Measurements from ENCODE around the gene IRF4.

The IRF4 gene

DNA sequence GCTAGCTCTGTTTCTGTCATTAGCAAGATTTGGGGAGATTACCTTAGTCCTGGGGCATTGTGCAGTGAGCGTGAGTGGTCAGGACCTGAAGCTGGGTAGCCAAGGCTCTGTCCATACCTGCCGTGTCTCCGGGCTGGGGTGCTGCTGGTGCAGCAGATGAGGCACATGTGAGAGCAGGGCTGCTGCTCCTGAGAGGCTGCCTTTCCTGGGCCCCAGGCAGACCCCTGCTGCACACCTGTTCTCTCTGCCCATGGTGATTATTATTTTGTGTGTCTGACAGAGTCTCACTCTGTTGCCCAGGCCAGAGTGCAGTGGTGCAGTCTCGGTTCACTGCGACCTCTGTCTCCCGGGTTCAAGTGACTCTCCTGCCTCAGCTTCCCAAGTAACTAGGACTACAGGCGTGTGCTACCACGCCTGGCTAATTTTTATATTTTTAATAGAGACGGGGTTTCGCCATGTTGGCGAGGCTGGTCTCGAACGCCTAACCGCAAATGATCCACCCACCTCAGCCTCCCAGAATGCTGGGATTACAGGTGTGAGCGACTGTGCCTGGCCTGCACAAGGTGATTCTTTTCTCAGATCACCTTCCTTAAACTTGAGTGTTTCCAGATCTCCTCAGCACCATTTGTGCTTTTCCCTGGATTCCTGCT, 36.8 kb upstream of the IRF4 start:
- Histone ChIP-seq H3K27ac (ENCODE audit: low read length) (no peak overlapping the region), H3K27me3 (ENCODE audit: control insufficient read depth, insufficient read depth, low read length) (no peaks in the 10 kb centered on the region), H3K4me3 (ENCODE audit: low read length) (no peak overlapping the region), H3K36me3 (ENCODE audit: control insufficient read depth, insufficient read depth, low read length) (no peaks in the 10 kb centered on the region), H3K9me3 (ENCODE audit: control insufficient read depth, insufficient read depth, low read length) (no peaks in the 10 kb centered on the region), H3K4me1 (ENCODE audit: control insufficient read depth, insufficient read depth, low read length) (peaks cover 2% of the 10 kb centered on the region; the same call in 1 of the 2 replicates)
- no peak for DNase-seq (ENCODE audit: low read depth, low spot score)
- no CpG with 5 or more reads among the region's 15 CpGs for WGBS (ENCODE audit: insufficient coverage, insufficient read length)

DNA sequence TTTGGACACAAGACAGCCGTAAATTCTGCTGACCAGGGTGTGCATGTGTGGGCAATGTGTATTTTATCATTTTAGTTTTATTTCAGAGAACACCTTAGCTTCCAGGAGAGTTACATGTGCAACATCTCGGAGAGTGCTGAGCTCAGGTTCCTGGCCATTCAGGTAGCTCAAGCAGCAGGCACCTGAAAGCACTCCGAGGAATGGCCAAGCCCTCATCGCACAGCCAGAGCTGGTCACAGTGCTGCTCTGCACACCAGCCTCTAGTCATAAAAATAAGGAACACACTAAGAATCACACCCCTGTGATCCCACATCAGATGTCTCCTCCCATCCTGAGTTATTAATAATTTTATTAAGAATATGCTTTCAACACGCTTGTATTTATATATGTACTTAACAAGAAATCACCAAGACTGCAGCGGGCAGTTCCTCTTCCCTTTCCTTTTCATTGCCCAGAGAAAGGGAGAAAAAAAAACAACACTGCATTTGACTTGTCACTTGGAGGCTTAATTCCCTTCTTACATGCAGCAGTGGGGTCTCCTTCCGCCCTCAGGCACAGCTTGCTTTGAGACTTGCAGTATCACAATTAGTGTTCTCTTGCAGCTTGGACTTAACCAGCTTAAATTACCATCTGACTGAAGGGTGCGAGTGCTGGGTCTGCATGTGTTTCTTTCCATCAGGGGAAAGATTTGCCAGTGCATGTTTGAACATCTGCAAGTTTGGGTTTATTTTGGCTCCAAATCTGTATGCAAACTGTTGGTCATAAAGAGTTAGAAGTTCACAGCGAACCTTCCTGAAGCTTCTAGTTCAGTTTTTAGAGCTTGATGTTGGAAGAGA, 36.0 kb upstream of the IRF4 start:
- Histone ChIP-seq H3K4me1 (ENCODE audit: control insufficient read depth, insufficient read depth, low read length) (peaks cover 2% of the 10 kb centered on the region; the same call in 1 of the 2 replicates), H3K36me3 (ENCODE audit: control insufficient read depth, insufficient read depth, low read length) (no peaks in the 10 kb centered on the region), H3K27ac (ENCODE audit: low read length) (no peak overlapping the region), H3K9me3 (ENCODE audit: control insufficient read depth, insufficient read depth, low read length) (no peaks in the 10 kb centered on the region), H3K4me3 (ENCODE audit: low read length) (no peak overlapping the region), H3K27me3 (ENCODE audit: control insufficient read depth, insufficient read depth, low read length) (no peaks in the 10 kb centered on the region)
- no peak for DNase-seq (ENCODE audit: low read depth, low spot score)
- WGBS (ENCODE audit: insufficient coverage, insufficient read length) = no CpG with 5 or more reads among the region's 9 CpGs

DNA sequence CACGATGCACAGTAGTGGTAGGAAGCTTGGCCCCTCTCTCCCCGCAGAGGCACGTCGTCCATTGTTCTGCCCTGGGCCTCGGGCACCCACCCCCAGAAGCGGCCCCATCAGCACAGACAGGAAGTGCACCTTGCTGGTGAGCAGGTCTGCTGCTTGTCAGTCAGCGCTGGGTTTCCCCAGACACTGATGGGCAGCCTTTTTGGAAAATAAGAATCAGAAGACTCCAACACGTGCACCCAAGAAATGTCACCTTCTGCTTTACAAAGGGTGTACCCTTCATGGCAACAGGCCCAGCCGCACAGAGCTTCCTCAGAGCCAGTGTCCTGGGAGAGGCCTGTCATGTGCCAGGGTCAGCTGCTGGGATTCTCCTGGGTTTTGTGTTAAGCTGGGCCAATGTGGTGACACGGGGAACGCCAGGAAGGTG, 34.7 kb upstream of the IRF4 start:
- no peak for DNase-seq (ENCODE audit: low read depth, low spot score)
- H3K4me3 ChIP-seq (ENCODE audit: low read length) = no peak overlapping the region
- H3K27me3 ChIP-seq (ENCODE audit: control insufficient read depth, insufficient read depth, low read length) = no peaks in the 10 kb centered on the region
- H3K4me1 ChIP-seq (ENCODE audit: control insufficient read depth, insufficient read depth, low read length) = no peaks in the 10 kb centered on the region
- no peaks in the 10 kb centered on the region for H3K36me3 ChIP-seq (ENCODE audit: control insufficient read depth, insufficient read depth, low read length)
- H3K27ac ChIP-seq (ENCODE audit: low read length) = no peak overlapping the region
- WGBS (ENCODE audit: insufficient coverage, insufficient read length) = no CpG with 5 or more reads among the region's 11 CpGs
- no peaks in the 10 kb centered on the region for H3K9me3 ChIP-seq (ENCODE audit: control insufficient read depth, insufficient read depth, low read length)

DNA sequence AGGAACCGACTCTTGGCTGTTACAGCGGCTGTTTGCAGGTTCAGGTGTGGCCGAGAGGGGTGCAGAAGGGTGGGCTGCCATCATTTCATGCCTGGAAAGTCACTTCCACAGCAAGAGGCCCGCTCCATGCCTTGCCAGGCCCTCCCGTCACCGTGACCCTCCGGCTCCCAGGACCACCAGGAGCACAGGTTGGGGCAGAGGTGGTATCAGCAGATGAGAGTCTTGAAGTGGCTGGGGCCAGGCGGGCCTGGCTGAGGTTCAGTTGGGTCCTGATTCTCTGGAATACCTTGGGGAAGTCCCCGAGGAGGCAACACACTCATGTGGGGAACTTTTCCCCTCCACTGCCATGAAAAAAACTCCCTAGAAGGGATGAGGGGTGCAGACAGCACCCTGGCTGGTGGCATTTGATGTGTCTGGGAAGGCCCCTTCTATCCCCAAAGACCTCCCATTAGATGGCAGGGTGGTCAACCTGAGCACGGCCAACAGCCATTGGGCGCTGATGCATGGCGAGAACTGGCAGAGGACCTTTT, 34.2 kb upstream of the IRF4 start:
- Histone ChIP-seq H3K9me3 (ENCODE audit: control insufficient read depth, insufficient read depth, low read length) (no peaks in the 10 kb centered on the region), H3K4me1 (ENCODE audit: control insufficient read depth, insufficient read depth, low read length) (no peaks in the 10 kb centered on the region), H3K36me3 (ENCODE audit: control insufficient read depth, insufficient read depth, low read length) (no peaks in the 10 kb centered on the region), H3K27me3 (ENCODE audit: control insufficient read depth, insufficient read depth, low read length) (no peaks in the 10 kb centered on the region), H3K4me3 (ENCODE audit: low read length) (no peak overlapping the region), H3K27ac (ENCODE audit: low read length) (no peak overlapping the region)
- WGBS (ENCODE audit: insufficient coverage, insufficient read length) = no CpG with 5 or more reads among the region's 12 CpGs
- no peak for DNase-seq (ENCODE audit: low read depth, low spot score)

DNA sequence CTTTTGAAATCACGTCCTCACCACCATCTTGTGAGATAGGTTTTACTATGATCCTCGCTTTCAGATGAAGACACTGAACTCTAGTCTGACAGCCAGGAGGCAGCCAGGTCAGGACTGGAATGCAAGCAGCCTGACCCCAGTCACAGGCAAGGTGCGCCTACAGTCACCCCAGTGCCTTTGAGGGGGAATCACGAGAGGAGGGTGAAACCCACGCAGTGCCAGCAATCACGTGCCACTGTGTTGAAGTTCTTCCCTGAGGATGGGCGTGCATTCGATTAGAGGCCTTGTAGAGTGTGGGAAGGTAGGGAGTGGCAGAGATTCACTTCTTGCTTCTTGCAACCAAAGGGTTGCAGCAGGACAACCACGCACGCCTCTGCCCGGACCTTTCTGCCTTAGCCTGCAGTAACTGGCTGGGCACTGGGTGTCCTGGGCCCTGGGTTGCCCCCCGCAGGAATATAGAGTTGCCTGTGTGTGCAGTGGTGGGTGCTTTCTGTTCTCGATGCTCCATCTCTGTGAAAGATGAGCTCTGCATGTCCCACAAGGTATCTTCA, 33.7 kb upstream of the IRF4 start:
- H3K4me1 ChIP-seq (ENCODE audit: control insufficient read depth, insufficient read depth, low read length) = no peaks in the 10 kb centered on the region
- WGBS (ENCODE audit: insufficient coverage, insufficient read length) = no CpG with 5 or more reads among the region's 13 CpGs
- H3K36me3 ChIP-seq (ENCODE audit: control insufficient read depth, insufficient read depth, low read length) = no peaks in the 10 kb centered on the region
- no peak overlapping the region for H3K27ac ChIP-seq (ENCODE audit: low read length)
- no peaks in the 10 kb centered on the region for H3K27me3 ChIP-seq (ENCODE audit: control insufficient read depth, insufficient read depth, low read length)
- no peak overlapping the region for H3K4me3 ChIP-seq (ENCODE audit: low read length)
- DNase-seq (ENCODE audit: low read depth, low spot score) = no peak
- H3K9me3 ChIP-seq (ENCODE audit: control insufficient read depth, insufficient read depth, low read length) = no peaks in the 10 kb centered on the region

DNA sequence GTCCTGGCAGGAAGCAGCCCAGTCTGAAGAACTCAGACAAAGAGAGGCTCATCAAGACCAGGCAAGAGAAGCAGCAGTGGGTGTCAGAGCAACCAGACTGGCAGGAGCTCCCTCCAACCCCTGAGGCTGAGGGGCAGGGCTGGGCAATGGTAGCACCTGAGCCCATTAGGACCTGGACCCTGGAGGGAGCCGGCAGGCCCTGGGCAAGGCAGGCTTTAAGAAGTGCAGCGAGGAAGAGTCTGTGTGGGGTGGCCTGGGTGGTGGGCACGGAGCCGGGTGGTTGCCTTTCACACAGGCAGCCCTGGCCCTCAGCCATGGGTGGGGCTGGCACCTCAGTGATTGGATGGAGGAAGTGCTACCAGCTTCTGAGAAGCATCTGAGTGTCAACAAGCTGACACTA, 33.1 kb upstream of the IRF4 start:
- no CpG with 5 or more reads among the region's 4 CpGs for WGBS (ENCODE audit: insufficient coverage, insufficient read length)
- Histone ChIP-seq H3K4me3 (ENCODE audit: low read length) (no peak overlapping the region), H3K36me3 (ENCODE audit: control insufficient read depth, insufficient read depth, low read length) (no peaks in the 10 kb centered on the region), H3K27ac (ENCODE audit: low read length) (no peak overlapping the region), H3K27me3 (ENCODE audit: control insufficient read depth, insufficient read depth, low read length) (no peaks in the 10 kb centered on the region), H3K9me3 (ENCODE audit: control insufficient read depth, insufficient read depth, low read length) (no peaks in the 10 kb centered on the region), H3K4me1 (ENCODE audit: control insufficient read depth, insufficient read depth, low read length) (no peaks in the 10 kb centered on the region)
- no peak for DNase-seq (ENCODE audit: low read depth, low spot score)

DNA sequence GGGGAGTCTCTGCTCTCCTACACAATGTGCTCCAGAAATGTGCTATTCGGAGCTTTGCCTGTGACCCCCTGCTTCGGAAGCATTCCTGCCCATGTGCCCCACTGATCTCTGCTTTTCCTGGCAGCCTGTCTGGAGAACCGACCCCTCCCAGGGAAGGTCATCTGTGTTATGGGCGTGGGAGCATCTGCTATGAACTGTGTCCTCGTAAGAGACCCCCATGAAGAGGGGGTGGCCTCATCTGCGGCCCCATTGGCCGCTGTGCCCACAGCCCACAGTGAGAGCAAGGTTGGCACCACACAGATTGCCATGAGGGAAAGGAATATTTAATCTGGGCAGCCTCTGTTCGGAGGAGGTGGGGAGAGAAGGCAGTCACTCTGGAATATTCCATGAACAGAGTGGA, 32.7 kb upstream of the IRF4 start:
- WGBS (ENCODE audit: insufficient coverage, insufficient read length) = no CpG with 5 or more reads among the region's 8 CpGs
- Histone ChIP-seq H3K36me3 (ENCODE audit: control insufficient read depth, insufficient read depth, low read length) (no peaks in the 10 kb centered on the region), H3K27ac (ENCODE audit: low read length) (no peak overlapping the region), H3K27me3 (ENCODE audit: control insufficient read depth, insufficient read depth, low read length) (no peaks in the 10 kb centered on the region), H3K9me3 (ENCODE audit: control insufficient read depth, insufficient read depth, low read length) (no peaks in the 10 kb centered on the region), H3K4me1 (ENCODE audit: control insufficient read depth, insufficient read depth, low read length) (no peaks in the 10 kb centered on the region), H3K4me3 (ENCODE audit: low read length) (no peak overlapping the region)
- no peak for DNase-seq (ENCODE audit: low read depth, low spot score)

DNA sequence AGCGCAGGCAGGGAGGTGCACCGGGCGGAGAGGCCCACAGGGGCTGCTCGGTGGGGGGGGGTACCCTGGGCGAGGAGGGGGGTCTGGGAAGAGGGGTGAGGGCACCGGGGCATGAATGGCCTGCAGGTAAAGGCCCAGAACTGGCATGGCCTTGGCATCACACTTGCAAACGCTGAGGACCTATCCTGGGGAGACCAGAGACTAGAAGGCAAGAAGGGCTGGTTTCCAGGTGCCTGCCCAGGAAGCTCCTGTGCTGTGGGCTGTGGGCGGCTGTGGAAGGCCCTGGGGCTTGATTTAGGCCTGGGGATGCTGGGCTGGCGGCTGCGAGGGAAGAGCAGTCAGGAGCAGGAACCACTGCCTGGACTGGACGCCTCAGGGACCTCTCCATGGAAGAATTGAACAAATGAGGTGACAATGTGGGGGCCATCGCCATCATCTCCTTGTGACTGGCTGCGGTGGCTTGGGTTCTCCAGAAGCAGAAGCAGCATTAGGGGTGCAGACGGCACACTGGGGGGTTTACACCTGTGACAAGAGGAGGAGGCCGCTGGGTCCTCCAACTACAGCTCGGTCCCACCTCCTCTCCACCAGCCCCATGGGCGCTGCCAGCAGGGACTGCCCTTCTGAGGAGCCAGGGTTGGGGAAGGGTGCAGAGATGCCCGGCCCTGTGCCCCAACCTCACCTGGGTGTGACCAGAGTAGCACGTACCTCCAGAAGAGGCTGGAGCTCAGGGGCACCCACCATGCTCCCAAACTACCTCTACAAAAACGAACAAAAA, 32.1 kb upstream of the IRF4 start:
- Histone ChIP-seq H3K4me3 (ENCODE audit: low read length) (no peak overlapping the region), H3K36me3 (ENCODE audit: control insufficient read depth, insufficient read depth, low read length) (no peaks in the 10 kb centered on the region), H3K27me3 (ENCODE audit: control insufficient read depth, insufficient read depth, low read length) (no peaks in the 10 kb centered on the region), H3K4me1 (ENCODE audit: control insufficient read depth, insufficient read depth, low read length) (no peaks in the 10 kb centered on the region), H3K9me3 (ENCODE audit: control insufficient read depth, insufficient read depth, low read length) (no peaks in the 10 kb centered on the region), H3K27ac (ENCODE audit: low read length) (no peak overlapping the region)
- no CpG with 5 or more reads among the region's 20 CpGs for WGBS (ENCODE audit: insufficient coverage, insufficient read length)
- no peak for DNase-seq (ENCODE audit: low read depth, low spot score)

DNA sequence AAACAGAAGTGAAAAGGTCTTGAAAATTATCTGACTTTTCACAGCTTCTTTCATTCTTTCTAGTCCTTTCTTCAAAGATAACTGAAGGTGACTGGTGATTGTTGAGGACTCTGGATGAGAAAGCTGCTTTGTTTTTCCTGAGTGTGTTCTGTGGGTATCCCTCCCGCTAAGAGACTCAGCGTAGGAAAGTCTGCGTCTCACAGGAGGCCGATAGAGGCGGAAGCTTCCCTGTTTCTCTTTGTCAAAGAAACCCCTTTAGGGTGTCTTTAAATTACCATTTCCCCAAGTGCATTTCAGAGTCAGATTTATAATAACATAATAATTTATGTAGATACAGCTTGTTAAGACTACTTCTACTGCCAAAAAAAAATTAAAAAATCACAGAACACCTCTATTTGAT, 31.2 kb upstream of the IRF4 start:
- WGBS (ENCODE audit: insufficient coverage, insufficient read length) = no CpG with 5 or more reads among the region's 5 CpGs
- no peak overlapping the region for H3K4me3 ChIP-seq (ENCODE audit: low read length)

DNA sequence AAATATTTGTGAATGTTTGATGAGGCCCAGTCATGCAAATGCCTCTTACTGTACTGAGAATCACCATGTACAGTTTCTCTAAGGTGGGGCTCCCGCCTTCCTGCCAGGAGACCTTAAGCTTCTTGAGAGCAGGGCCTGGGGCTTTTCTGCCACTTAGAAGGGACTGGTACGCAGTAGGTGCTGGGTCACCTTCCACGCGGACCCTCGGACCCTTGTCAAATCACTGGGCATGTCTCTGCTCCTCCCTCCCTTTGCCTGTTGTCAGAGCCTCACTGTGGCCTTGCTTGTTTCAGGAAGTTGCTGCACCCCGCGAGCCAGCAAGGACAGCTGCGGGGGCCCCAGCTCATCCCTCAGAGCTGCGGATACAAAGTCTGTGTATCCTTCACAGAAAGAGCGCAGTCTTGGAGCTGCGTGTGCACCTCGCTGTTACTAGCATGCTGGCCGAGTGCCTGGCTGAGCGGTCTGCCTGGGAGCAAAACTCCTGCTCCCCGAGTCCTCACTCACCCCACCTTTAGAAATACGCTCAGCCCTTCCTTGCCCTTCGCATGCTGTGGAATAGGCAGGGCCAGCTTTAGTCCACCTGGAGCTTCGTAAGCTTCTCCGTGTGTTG, 30.7 kb upstream of the IRF4 start:
- no peaks in the 10 kb centered on the region for H3K4me1 ChIP-seq (ENCODE audit: control insufficient read depth, insufficient read depth, low read length)

More for the DNA sequence above, 31.2 kb upstream of the IRF4 start:
- no peaks in the 10 kb centered on the region for H3K4me1 ChIP-seq (ENCODE audit: control insufficient read depth, insufficient read depth, low read length)
- no peaks in the 10 kb centered on the region for H3K27me3 ChIP-seq (ENCODE audit: control insufficient read depth, insufficient read depth, low read length)
- H3K36me3 ChIP-seq (ENCODE audit: control insufficient read depth, insufficient read depth, low read length) = no peaks in the 10 kb centered on the region
- no peaks in the 10 kb centered on the region for H3K9me3 ChIP-seq (ENCODE audit: control insufficient read depth, insufficient read depth, low read length)
- no peak overlapping the region for H3K27ac ChIP-seq (ENCODE audit: low read length)
- no peak for DNase-seq (ENCODE audit: low read depth, low spot score)

More for the DNA sequence above, 30.7 kb upstream of the IRF4 start:
- no peak overlapping the region for H3K4me3 ChIP-seq (ENCODE audit: low read length)
- H3K9me3 ChIP-seq (ENCODE audit: control insufficient read depth, insufficient read depth, low read length) = no peaks in the 10 kb centered on the region
- no peaks in the 10 kb centered on the region for H3K36me3 ChIP-seq (ENCODE audit: control insufficient read depth, insufficient read depth, low read length)
- no peak overlapping the region for H3K27ac ChIP-seq (ENCODE audit: low read length)
- H3K27me3 ChIP-seq (ENCODE audit: control insufficient read depth, insufficient read depth, low read length) = no peaks in the 10 kb centered on the region
- DNase-seq (ENCODE audit: low read depth, low spot score) = no peak
- WGBS (ENCODE audit: insufficient coverage, insufficient read length) = no CpG with 5 or more reads among the region's 19 CpGs
